Caco-2 (cell line): Measurements from ENCODE around the gene KBTBD13. TPM values are rescaled to one million over a fixed set of nuclear protein-coding genes. Genes with fewer than 3 reads are reported as not detected.

Experiments used
- BruUV-seq: library from RNA; stranded (reverse); fragments of 400-500 nt; replicated peaks from 2 replicates; lab custom pipeline; 2021; lab: Mats Ljungman, UMichigan
- CTCF ChIA-PET: fragments of 300-600 bp; sonication (Branson Sonifier 250); formaldehyde crosslinking; loops from one replicate; lab custom pipeline; 2022; ENCODE audit warnings: antibody characterized with exemption; lab: Charles Lee
- POLR2A ChIA-PET: fragments of 300-600 bp; sonication (Branson Sonifier 250); formaldehyde crosslinking; loops from one replicate; lab custom pipeline; 2022; ENCODE audit warnings: antibody characterized with exemption; lab: Charles Lee
- DNase-seq, 2 experiments: peaks; one replicate each; pipeline versions ENCODE4 v3.0.0 to v3.0.0-alpha.2; 2020 to 2022
- H3K27me3 ChIP-seq: replicated peaks from 2 replicates; pipeline ENCODE4 v1.6.0; 2011; ENCODE audit warnings: low read length; ENCODE audit not compliant: control insufficient read depth, insufficient read depth
- H3K36me3 ChIP-seq: 2 replicates; pipeline ENCODE4 v1.5.1; 2011; ENCODE audit warnings: low read length; ENCODE audit not compliant: control insufficient read depth, insufficient read depth
- H3K4me1 ChIP-seq: fragments of 250-450 bp; sonication (Bioruptor Pico); 2 replicates; pipeline ENCODE4 v1.5.1; 2020; ENCODE audit warnings: mild to moderate bottlenecking
- H3K4me3 ChIP-seq: 2 replicates; pipeline ENCODE4 v1.5.1; 2011; ENCODE audit warnings: low read depth, mild to moderate bottlenecking, control low read depth, low read length
- H3K9me3 ChIP-seq: fragments of 250-450 bp; sonication (Bioruptor Pico); 2 replicates; pipeline ENCODE4 v1.5.1; 2020; ENCODE audit warnings: mild to moderate bottlenecking, moderate library complexity
- H3K27ac Mint-ChIP-seq: one replicate; pipeline ENCODE4 v1.8.0; 2022; ENCODE audit warnings: mixed read lengths; ENCODE audit not compliant: unreplicated experiment
- H3K27me3 Mint-ChIP-seq: one replicate; pipeline ENCODE4 v1.8.0; 2022; ENCODE audit warnings: mixed read lengths; ENCODE audit not compliant: insufficient read depth, unreplicated experiment
- H3K36me3 Mint-ChIP-seq: one replicate; pipeline ENCODE4 v1.8.0; 2022; ENCODE audit warnings: mild to moderate bottlenecking, mixed read lengths; ENCODE audit not compliant: insufficient read depth, unreplicated experiment
- H3K4me1 Mint-ChIP-seq: one replicate; pipeline ENCODE4 v1.8.0; 2022; ENCODE audit warnings: low read depth, mixed read lengths; ENCODE audit not compliant: unreplicated experiment
- H3K4me3 Mint-ChIP-seq: one replicate; pipeline ENCODE4 v1.8.0; 2022; ENCODE audit warnings: mild to moderate bottlenecking, moderate library complexity, mixed read lengths; ENCODE audit not compliant: unreplicated experiment
- H3K9me3 Mint-ChIP-seq: one replicate; pipeline ENCODE4 v1.8.0; 2022; ENCODE audit warnings: mixed read lengths; ENCODE audit not compliant: unreplicated experiment
- CTCF ChIP-seq, 2 experiments: fragments of 200-600 bp in 1 of 2; IDR thresholded peaks; 1 replicate in 1 of 2; 2 replicates in 1 of 2; pipeline versions ENCODE4 v1.5.1 to v1.8.0; 2011 to 2022; ENCODE audit warnings: antibody characterized with exemption in 1 of 2, control low read depth in 1 of 2, inconsistent platforms in 1 of 2, low read depth in 1 of 2, low read length in 1 of 2, mild to moderate bottlenecking in 1 of 2, moderate library complexity in 1 of 2; ENCODE audit not compliant: insufficient read depth in 1 of 2, severe bottlenecking in 1 of 2, unreplicated experiment in 1 of 2
- intact Hi-C: fragments of 100-400 bp; cut with micrococcal nuclease; formaldehyde crosslinking; loops from one replicate; pipeline ENCODE4 v1.10.0; 2022; ENCODE audit not compliant: unreplicated experiment
- total RNA-seq: library from RNA; stranded (reverse); gene quantifications from 2 replicates; pipeline ENCODE4 v1.2.3, GENCODE V29; 2022

The KBTBD13 gene
- total RNA-seq, 1 experiment from 2014 or later: not detected

- BruUV-seq: no TSS peak
- H3K9me3 ChIP-seq: no peaks in the 10 kb centered on the region
- H3K9me3 Mint-ChIP-seq: no peaks in the 10 kb centered on the region
Observed at GRCh38 chr15:65102912-65103311, 26.4 kb downstream of the KBTBD13 start.

GRCh38 chr15:65105038-65105437 lies 28.5 kb downstream of the KBTBD13 start:
- intact Hi-C loops: no loop called here
- H3K27ac Mint-ChIP-seq: no peak overlapping the region
- no peaks in the 10 kb centered on the region for H3K9me3 Mint-ChIP-seq
- Histone ChIP-seq H3K9me3 (no peaks in the 10 kb centered on the region), H3K4me1 (no peaks in the 10 kb centered on the region), H3K36me3 (no peaks in the 10 kb centered on the region; the same call in 1 of the 2 replicates), H3K4me3 (no peak overlapping the region), H3K27me3 (no peaks in the 10 kb centered on the region)
- no TSS peak for BruUV-seq
- no peak overlapping the region for H3K4me3 Mint-ChIP-seq
- H3K4me1 Mint-ChIP-seq: peaks cover 6% of the 10 kb centered on the region
- H3K36me3 Mint-ChIP-seq: peaks cover 28% of the 10 kb centered on the region
- no peak for TF ChIP-seq CTCF (IDR thresholded peaks at IDR 0.05; ENCODE audit: insufficient read depth in 1 of 2, low read depth in 1 of 2, low read length in 1 of 2, severe bottlenecking in 1 of 2, unreplicated experiment in 1 of 2)
- DNase-seq: no peak
- ChIA-PET POLR2A (no interaction called here), CTCF (interaction anchor here (0.6 kb wide), 1 partner anchor 14 kb away, joined by 3 read pairs; no protein-coding TSS in a partner anchor)
- H3K27me3 Mint-ChIP-seq: no peaks in the 10 kb centered on the region

More at GRCh38 chr15:65102912-65103311, 26.4 kb downstream of the KBTBD13 start:
- intact Hi-C loops: no loop called here
- no peaks in the 10 kb centered on the region; the same call in 1 of the 2 replicates for H3K36me3 ChIP-seq
- no peaks in the 10 kb centered on the region for H3K27me3 Mint-ChIP-seq
- no peaks in the 10 kb centered on the region for H3K4me1 ChIP-seq
- H3K27ac Mint-ChIP-seq: no peak overlapping the region
- TF ChIP-seq CTCF (IDR thresholded peaks at IDR 0.05; ENCODE audit: insufficient read depth in 1 of 2, low read depth in 1 of 2, low read length in 1 of 2, severe bottlenecking in 1 of 2, unreplicated experiment in 1 of 2): no peak
- no peaks in the 10 kb centered on the region for H3K27me3 ChIP-seq
- DNase-seq: no peak
- H3K4me3 Mint-ChIP-seq: no peak overlapping the region
- peaks cover 6% of the 10 kb centered on the region for H3K4me1 Mint-ChIP-seq
- no peak overlapping the region for H3K4me3 ChIP-seq
- peaks cover 28% of the 10 kb centered on the region for H3K36me3 Mint-ChIP-seq
- ChIA-PET POLR2A (no interaction called here), CTCF (interaction anchor here (1.2 to 3.1 kb wide), 3 partner anchors 15 to 68 kb away, joined by 4 to 65 read pairs (median 37); no protein-coding TSS in a partner anchor)

DNA sequence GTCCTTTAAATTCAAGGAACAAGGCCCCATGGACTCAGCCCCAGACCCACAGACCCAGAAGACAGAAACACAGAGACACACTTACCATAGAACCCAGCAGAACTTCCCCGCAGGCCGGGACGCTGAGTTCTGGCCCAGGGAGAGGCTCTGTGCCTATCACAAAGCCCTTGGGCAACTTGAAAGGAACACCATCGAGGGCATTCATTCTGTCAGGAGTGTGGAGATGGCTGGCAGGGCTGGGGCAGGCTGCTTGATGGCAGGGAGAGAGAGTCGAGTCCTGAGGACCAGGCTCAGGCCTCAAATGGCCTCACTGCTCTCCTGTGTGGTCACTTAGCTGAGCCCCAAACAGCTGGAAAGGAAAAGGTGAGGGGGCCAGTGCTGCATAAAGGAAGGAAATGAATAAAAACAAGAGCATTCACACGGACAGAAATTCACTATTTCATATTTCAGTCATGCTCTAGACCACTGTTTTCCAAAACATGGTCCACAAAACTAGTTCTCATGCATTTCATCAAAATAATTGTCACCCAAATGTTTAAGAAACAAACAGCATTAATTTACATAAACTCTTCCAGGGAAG lies 29.6 kb downstream of the KBTBD13 start:
- H3K4me3 ChIP-seq: no peak overlapping the region
- Mint-ChIP-seq H3K27me3 (no peaks in the 10 kb centered on the region), H3K27ac (no peak overlapping the region), H3K36me3 (peaks cover 34% of the 10 kb centered on the region), H3K4me3 (no peak overlapping the region), H3K4me1 (peaks cover 5% of the 10 kb centered on the region), H3K9me3 (no peaks in the 10 kb centered on the region)
- intact Hi-C loops: no loop called here
- H3K4me1 ChIP-seq: no peaks in the 10 kb centered on the region
- TF ChIP-seq CTCF (IDR thresholded peaks at IDR 0.05; ENCODE audit: insufficient read depth in 1 of 2, low read depth in 1 of 2, low read length in 1 of 2, severe bottlenecking in 1 of 2, unreplicated experiment in 1 of 2): no peak
- CTCF ChIA-PET: interaction anchor here (0.6 to 1.0 kb wide), 2 partner anchors 20 to 1448 kb away, joined by 3 read pairs; no protein-coding TSS in a partner anchor
- no peaks in the 10 kb centered on the region for H3K36me3 ChIP-seq
- H3K27me3 ChIP-seq: no peaks in the 10 kb centered on the region
- POLR2A ChIA-PET: no interaction called here
- no TSS peak for BruUV-seq
- H3K9me3 ChIP-seq: no peaks in the 10 kb centered on the region
- DNase-seq: no peak
